Measurements from ENCODE around the gene AIG1. TPM values are rescaled to one million over a fixed set of nuclear protein-coding genes. Genes with fewer than 3 reads are reported as not detected.

The AIG1 gene
- total and polyA plus RNA-seq, 4 donors = 19.9 to 31.7 (median 27.3) TPM

DNA sequence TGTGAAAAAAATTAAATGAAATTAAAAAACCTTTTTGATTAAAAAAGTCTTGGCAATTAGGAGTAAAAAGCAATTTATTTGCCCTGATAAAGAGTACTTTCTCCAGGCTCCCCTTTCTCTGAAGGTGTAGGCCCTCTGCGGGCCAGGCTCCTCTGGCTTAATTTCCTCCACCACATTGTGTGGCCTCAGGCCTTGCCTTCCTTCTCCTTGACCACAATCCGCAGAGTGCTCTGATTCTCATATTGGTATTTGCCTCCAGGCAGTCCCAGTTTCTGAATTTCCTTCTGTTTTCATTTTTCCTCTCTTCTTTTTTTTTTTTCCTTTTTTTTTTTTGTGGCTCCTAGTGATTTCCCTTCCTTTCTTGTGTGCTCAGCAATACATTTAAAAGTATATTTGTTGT lies 96.4 kb downstream of the AIG1 start:
- WGBS, 2 donors = 45 to 55% methylated on average over 2 of the region's 2 CpGs
- DNase-seq = no peak

GRCh38 chr6:143158113-143158581 lies 97.5 kb downstream of the AIG1 start:
- H3K9ac ChIP-seq (ENCODE audit: insufficient read depth in 1 of 2, low read length in 2 of 2) = no peak overlapping the region
- no peaks in the 10 kb centered on the region for H3K27me3 ChIP-seq (ENCODE audit: control insufficient read depth in 3 of 3, insufficient read depth in 3 of 3, low read length in 2 of 3)
- peaks cover 0 to 14% (median 0%) of the 10 kb centered on the region in 5 donors for H3K4me1 ChIP-seq (ENCODE audit: control insufficient read depth in 5 of 5, insufficient read depth in 5 of 5, low read length in 5 of 5)
- no peak overlapping the region for H3K27ac ChIP-seq (ENCODE audit: low read depth in 1 of 2, low read length in 1 of 2)
- peak in 1 of 3 donors; percentile 19 for DNase-seq
- 31 to 54% methylated on average over 3 of the region's 3 CpGs for WGBS, 2 donors
- no peak for ATAC-seq (ENCODE audit: insufficient read depth, low FRiP score)
- no peaks in the 10 kb centered on the region for H3K9me3 ChIP-seq (ENCODE audit: control insufficient read depth in 4 of 4, insufficient read depth in 3 of 4, low read length in 3 of 4)
- TF ChIP-seq CTCF (IDR thresholded peaks at IDR 0.05; ENCODE audit: control extremely low read depth, extremely low read depth) = no peak
- H3K4me3 ChIP-seq = no peak overlapping the region
- no peaks in the 10 kb centered on the region for H3K36me3 ChIP-seq (ENCODE audit: control insufficient read depth in 4 of 4, insufficient read depth in 4 of 4, low read length in 4 of 4)

More for the DNA sequence above, 96.4 kb downstream of the AIG1 start:
- no peak for ATAC-seq (ENCODE audit: insufficient read depth, low FRiP score)
- H3K27me3 ChIP-seq (ENCODE audit: control insufficient read depth in 3 of 3, insufficient read depth in 3 of 3, low read length in 2 of 3) = no peaks in the 10 kb centered on the region
- no peak overlapping the region for H3K27ac ChIP-seq (ENCODE audit: low read depth in 1 of 2, low read length in 1 of 2)
- H3K9ac ChIP-seq (ENCODE audit: insufficient read depth in 1 of 2, low read length in 2 of 2) = no peak overlapping the region
- no peak overlapping the region for H3K4me3 ChIP-seq
- H3K9me3 ChIP-seq (ENCODE audit: control insufficient read depth in 4 of 4, insufficient read depth in 3 of 4, low read length in 3 of 4) = no peaks in the 10 kb centered on the region
- H3K4me1 ChIP-seq (ENCODE audit: control insufficient read depth in 5 of 5, insufficient read depth in 5 of 5, low read length in 5 of 5) = peaks cover 0 to 14% (median 0%) of the 10 kb centered on the region in 5 donors
- H3K36me3 ChIP-seq (ENCODE audit: control insufficient read depth in 4 of 4, insufficient read depth in 4 of 4, low read length in 4 of 4) = no peaks in the 10 kb centered on the region
- TF ChIP-seq CTCF (IDR thresholded peaks at IDR 0.05; ENCODE audit: control extremely low read depth, extremely low read depth) = no peak

DNA sequence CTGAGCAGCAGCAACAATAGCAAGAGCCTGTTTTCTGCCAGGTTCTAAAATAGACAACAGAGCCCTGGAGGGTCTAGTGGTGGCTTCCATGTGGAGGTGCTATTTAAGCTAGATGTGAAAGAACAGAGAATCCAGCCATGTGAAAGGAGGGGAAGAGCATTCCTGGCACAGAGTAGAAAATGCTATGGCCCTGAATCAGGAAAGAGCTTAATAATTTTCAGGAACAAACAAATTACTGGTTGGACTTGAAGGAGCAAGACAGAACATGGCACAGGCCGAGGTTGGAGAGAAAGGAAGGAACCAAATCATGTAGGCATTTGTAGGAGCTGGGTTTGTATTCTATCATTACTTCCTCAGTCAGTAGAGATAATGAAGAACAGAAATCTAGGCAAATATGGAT lies 98.3 kb downstream of the AIG1 start:
- 71 to 83% methylated on average over 1 of the region's 1 CpG for WGBS, 2 donors
- Histone ChIP-seq H3K36me3 (ENCODE audit: control insufficient read depth in 4 of 4, insufficient read depth in 4 of 4, low read length in 4 of 4) (no peaks in the 10 kb centered on the region), H3K27me3 (ENCODE audit: control insufficient read depth in 3 of 3, insufficient read depth in 3 of 3, low read length in 2 of 3) (no peaks in the 10 kb centered on the region), H3K4me3 (no peak overlapping the region), H3K9me3 (ENCODE audit: control insufficient read depth in 4 of 4, insufficient read depth in 3 of 4, low read length in 3 of 4) (no peaks in the 10 kb centered on the region), H3K4me1 (ENCODE audit: control insufficient read depth in 5 of 5, insufficient read depth in 5 of 5, low read length in 5 of 5) (peaks cover 0 to 14% (median 0%) of the 10 kb centered on the region in 5 donors), H3K27ac (ENCODE audit: low read depth in 1 of 2, low read length in 1 of 2) (no peak overlapping the region), H3K9ac (ENCODE audit: insufficient read depth in 1 of 2, low read length in 2 of 2) (no peak overlapping the region)
- no peak for ATAC-seq (ENCODE audit: insufficient read depth, low FRiP score)
- DNase-seq = no peak
- no peak for TF ChIP-seq CTCF (IDR thresholded peaks at IDR 0.05; ENCODE audit: control extremely low read depth, extremely low read depth)

GRCh38 chr6:143160015-143160414 lies 99.3 kb downstream of the AIG1 start:
- Histone ChIP-seq H3K4me3 (no peak overlapping the region), H3K9ac (ENCODE audit: insufficient read depth in 1 of 2, low read length in 2 of 2) (no peak overlapping the region), H3K27ac (ENCODE audit: low read depth in 1 of 2, low read length in 1 of 2) (no peak overlapping the region), H3K4me1 (ENCODE audit: control insufficient read depth in 5 of 5, insufficient read depth in 5 of 5, low read length in 5 of 5) (peaks cover 0 to 19% (median 3%) of the 10 kb centered on the region in 5 donors), H3K27me3 (ENCODE audit: control insufficient read depth in 3 of 3, insufficient read depth in 3 of 3, low read length in 2 of 3) (no peaks in the 10 kb centered on the region), H3K9me3 (ENCODE audit: control insufficient read depth in 4 of 4, insufficient read depth in 3 of 4, low read length in 3 of 4) (no peaks in the 10 kb centered on the region), H3K36me3 (ENCODE audit: control insufficient read depth in 4 of 4, insufficient read depth in 4 of 4, low read length in 4 of 4) (no peaks in the 10 kb centered on the region)
- ATAC-seq (ENCODE audit: insufficient read depth, low FRiP score) (no peak), DNase-seq (no peak)
- WGBS, 2 donors = 78% methylated on average over 1 of the region's 1 CpG
- TF ChIP-seq CTCF (IDR thresholded peaks at IDR 0.05; ENCODE audit: control extremely low read depth, extremely low read depth) = no peak
